HL-60 (cell line): ENCODE results near the gene MLLT3.
"Not testable (repeated sequence)": the region's sequence is repeated elsewhere in the genome, so short reads cannot be mapped to it uniquely, and the experiment has no call there.

ENCODE experiments used
- CTCF ChIP-seq: IDR thresholded peaks from one replicate; pipeline ENCODE4 v1.5.1; 2011; ENCODE audit warnings: low read length, control low read depth, inconsistent platforms; ENCODE audit not compliant: insufficient read depth
- GABPA ChIP-seq: IDR thresholded peaks from 2 replicates; pipeline ENCODE4 v1.6.1; 2012; ENCODE audit warnings: low read depth
- POLR2AphosphoS5 ChIP-seq: IDR thresholded peaks from 2 replicates; pipeline ENCODE4 v1.6.1; 2012; ENCODE audit warnings: low read depth
- SPI1 ChIP-seq: IDR thresholded peaks from 2 replicates; pipeline ENCODE4 v1.6.1; 2012; ENCODE audit warnings: low read depth, mild to moderate bottlenecking, borderline replicate concordance

GRCh38 chr9:20658246-20658667, 36.0 kb upstream of the MLLT3 start:
- TF ChIP-seq CTCF, GABPA, POLR2AphosphoS5, SPI1: not testable (repeated sequence)
